Nephron progenitor cell (in vitro differentiated cells): Measurements from ENCODE around the gene DAZAP1.
A peak's percentile ranks its signal among the peaks of the same experiment; 100 is the strongest.

Source experiments
- DNase-seq: peaks from one replicate; pipeline ENCODE4 v3.0.0; 2021
- H3K27ac Mint-ChIP-seq: 2 replicates; pipeline ENCODE4 v1.8.0; 2021; ENCODE audit warnings: mild to moderate bottlenecking, moderate library complexity, mixed read lengths
- H3K27me3 Mint-ChIP-seq: 2 replicates; pipeline ENCODE4 v1.8.0; 2021; ENCODE audit warnings: mild to moderate bottlenecking, low read depth, mixed read lengths; ENCODE audit not compliant: poor library complexity
- H3K36me3 Mint-ChIP-seq: 2 replicates; pipeline ENCODE4 v1.8.0; 2021; ENCODE audit warnings: low read depth, mixed read lengths
- H3K4me1 Mint-ChIP-seq: 2 replicates; pipeline ENCODE4 v1.8.0; 2021; ENCODE audit warnings: mixed read lengths
- H3K4me3 Mint-ChIP-seq: 2 replicates; pipeline ENCODE4 v1.8.0; 2021; ENCODE audit warnings: mild to moderate bottlenecking, moderate library complexity, mixed read lengths
- H3K9me3 Mint-ChIP-seq: 2 replicates; pipeline ENCODE4 v1.8.0; 2021; ENCODE audit warnings: mild to moderate bottlenecking, moderate library complexity, mixed read lengths
- TF ChIP-seq, protein P1 (sequence below): fragments of 200-600 bp; sonication (generic); IDR thresholded peaks from 2 replicates; pipeline ENCODE4 v1.5.0; 2021; ENCODE audit warnings: antibody characterized with exemption

The DAZAP1 gene

DNA sequence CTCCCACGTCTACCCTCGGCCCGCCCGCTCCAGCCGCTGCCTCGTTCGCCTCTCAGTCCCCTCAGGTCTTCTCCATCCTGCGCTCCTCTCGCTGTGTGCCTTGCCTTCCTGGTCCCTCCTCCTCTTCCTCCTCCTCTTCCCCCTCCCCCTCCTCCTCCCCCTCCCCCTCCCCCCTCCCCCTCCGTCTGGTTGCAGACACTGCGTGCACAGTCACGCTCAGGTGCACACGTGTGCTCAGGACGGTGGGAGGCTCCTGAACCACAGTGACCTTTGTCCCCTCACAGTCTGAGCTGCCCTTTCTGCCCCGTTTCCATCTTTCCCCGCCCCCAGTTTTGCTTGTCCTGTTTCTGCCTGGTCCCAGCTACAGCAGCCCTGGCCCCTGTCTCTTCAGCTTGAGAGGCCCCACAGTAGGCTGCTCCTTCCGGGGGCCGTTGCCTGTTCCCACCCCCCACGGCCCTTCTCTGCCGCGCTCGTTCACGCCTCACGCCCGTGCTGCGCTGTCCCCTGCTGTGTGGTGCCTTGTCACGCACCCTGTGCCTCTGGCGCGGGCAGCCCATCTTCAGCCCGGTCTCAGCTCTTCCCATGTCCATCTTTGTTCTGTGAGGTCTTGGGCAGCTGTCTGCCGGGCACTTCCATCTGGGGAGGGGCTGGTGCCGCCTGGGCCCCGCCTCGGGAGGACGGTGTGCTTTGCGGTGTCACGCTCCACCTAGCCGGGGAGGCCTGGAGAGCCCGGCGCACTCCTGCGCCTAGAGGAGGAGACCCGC is 17.0 kb downstream of the DAZAP1 start:
- Mint-ChIP-seq H3K4me1 (peaks cover 68% of the 10 kb centered on the region), H3K9me3 (no peaks in the 10 kb centered on the region), H3K27ac (peak overlapping the region; percentile 92), H3K36me3 (peaks cover 31% of the 10 kb centered on the region), H3K27me3 (no peaks in the 10 kb centered on the region), H3K4me3 (peak overlapping the region; percentile 67)
- TF ChIP-seq, protein P1, sequence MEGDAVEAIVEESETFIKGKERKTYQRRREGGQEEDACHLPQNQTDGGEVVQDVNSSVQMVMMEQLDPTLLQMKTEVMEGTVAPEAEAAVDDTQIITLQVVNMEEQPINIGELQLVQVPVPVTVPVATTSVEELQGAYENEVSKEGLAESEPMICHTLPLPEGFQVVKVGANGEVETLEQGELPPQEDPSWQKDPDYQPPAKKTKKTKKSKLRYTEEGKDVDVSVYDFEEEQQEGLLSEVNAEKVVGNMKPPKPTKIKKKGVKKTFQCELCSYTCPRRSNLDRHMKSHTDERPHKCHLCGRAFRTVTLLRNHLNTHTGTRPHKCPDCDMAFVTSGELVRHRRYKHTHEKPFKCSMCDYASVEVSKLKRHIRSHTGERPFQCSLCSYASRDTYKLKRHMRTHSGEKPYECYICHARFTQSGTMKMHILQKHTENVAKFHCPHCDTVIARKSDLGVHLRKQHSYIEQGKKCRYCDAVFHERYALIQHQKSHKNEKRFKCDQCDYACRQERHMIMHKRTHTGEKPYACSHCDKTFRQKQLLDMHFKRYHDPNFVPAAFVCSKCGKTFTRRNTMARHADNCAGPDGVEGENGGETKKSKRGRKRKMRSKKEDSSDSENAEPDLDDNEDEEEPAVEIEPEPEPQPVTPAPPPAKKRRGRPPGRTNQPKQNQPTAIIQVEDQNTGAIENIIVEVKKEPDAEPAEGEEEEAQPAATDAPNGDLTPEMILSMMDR, result no peak
- peak; percentile 59 for DNase-seq

DNA sequence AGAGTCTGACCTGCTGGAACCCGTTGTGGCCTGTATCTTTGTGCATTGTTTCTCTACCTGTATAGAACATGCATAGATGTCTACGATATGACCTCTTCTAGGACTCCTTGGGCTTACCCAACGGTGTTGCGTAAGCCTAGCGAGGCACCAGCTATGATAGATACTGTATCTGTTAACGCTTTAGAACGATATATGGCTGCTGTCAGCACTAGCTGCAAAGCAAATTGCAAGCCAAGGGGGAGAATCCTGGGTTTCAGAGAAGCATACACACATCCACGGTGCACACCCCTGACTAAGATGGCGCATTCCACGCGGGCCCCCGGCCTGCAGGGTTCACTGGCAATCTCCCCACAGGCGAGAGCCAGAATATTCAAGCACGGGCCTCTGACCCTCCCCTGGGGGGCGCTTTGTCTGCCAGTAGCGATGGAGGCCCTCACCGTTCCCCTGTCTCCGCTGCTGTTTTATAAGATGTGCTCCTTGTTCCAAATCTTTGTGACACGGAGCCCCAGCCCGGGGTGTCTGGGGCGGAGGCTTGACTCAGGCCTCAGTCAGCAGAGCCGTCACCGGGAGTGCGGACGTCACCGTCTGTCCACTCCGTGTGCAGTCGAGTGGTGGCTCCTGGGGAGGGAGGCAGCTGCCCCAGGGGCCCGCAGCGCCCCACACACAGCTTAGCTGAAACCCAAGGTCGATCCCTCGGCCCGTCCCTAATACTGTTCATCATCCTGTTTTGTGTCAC is 17.9 kb downstream of the DAZAP1 start:
- Mint-ChIP-seq H3K27ac (peak overlapping the region; percentile 92), H3K4me3 (peak overlapping the region; percentile 71), H3K4me1 (peaks cover 69% of the 10 kb centered on the region), H3K9me3 (no peaks in the 10 kb centered on the region), H3K27me3 (no peaks in the 10 kb centered on the region), H3K36me3 (peaks cover 26% of the 10 kb centered on the region)
- TF ChIP-seq, protein P1, result no peak
- DNase-seq, result no peak

DNA sequence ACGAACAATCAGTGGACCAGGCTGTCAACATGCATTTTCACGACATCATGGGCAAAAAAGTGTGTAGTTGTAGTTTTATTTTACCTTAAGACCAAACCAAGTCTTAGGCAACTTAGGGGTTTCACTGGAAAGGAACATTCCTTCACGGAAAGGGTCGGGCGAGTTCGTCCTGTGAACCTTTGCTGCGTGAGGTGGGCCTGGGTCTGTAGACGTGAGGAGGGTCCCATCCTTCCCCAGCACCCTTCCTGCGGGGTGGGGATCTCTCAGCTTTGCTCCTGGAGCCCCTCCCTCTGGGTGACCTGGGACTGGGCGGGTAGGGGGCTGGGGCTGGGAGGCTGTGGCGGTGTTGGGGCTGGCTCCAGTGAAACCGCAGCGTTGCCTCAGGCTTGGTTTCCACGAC is 18.5 kb downstream of the DAZAP1 start:
- Mint-ChIP-seq H3K9me3 (no peaks in the 10 kb centered on the region), H3K36me3 (peaks cover 22% of the 10 kb centered on the region), H3K4me1 (peaks cover 64% of the 10 kb centered on the region), H3K4me3 (peak overlapping the region; percentile 54), H3K27me3 (no peaks in the 10 kb centered on the region), H3K27ac (peak overlapping the region; percentile 92)
- TF ChIP-seq, protein P1, result no peak
- DNase-seq, result no peak

DNA sequence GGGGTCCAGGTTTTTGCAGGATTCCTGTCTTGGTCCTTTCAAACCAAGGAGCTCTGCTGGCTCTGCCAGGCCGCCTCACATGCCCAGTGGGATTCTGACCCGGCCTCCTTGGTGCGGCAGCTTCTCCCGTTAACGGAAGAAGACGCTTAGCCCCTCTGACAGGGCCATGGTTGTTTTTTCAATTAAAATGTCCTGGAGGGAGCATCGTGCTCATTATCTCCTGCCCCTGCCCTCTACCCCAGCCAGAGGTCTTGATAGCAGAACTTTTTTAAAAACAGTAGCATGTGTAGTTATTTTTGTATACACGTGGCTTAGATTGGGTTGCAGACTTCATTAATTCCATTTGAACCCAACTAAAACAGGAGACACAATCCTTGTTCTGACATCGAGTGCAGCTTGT is 19.4 kb downstream of the DAZAP1 start:
- H3K4me3 Mint-ChIP-seq, result no peak overlapping the region
- DNase-seq, result no peak
- TF ChIP-seq, protein P1, result no peak
- H3K27me3 Mint-ChIP-seq, result no peaks in the 10 kb centered on the region
- peaks cover 20% of the 10 kb centered on the region for H3K36me3 Mint-ChIP-seq
- no peak overlapping the region for H3K27ac Mint-ChIP-seq
- H3K4me1 Mint-ChIP-seq, result peaks cover 57% of the 10 kb centered on the region
- H3K9me3 Mint-ChIP-seq, result no peaks in the 10 kb centered on the region

DNA sequence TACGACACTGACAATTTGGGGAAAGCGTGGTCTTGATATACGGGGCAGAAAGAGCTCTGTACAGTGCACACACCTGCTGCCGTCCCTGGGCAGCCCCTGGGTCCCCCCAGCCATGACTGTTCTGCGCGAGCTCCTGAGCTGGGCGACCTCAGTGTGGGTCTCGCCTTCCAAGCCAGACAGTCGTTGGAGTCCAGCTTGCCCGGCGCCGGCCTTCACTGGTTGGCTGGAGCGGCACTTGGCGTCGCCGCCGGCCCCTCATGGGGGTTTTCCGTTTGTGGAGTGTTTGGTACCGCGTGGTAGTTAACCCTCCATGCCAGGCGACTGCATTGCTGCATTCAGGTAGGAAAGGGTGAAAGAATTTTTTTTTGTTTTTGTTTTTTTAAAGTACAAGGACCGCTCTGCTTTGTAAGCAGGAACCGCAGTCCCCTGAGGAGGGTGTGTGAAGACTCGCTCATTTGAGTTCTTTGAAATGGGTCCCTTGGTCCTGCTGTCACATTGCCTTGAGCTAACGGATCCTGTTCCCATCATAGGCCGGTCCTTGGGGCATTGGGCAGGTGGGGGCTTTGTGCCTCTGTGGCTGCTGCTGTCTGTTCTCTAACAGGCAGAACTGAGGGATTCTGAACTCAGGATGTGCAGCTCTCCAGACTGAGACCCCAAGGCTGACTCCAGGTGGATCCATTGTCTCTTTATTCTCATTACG is 20.0 kb downstream of the DAZAP1 start:
- H3K4me1 Mint-ChIP-seq, result peaks cover 52% of the 10 kb centered on the region
- H3K36me3 Mint-ChIP-seq, result peaks cover 18% of the 10 kb centered on the region
- H3K9me3 Mint-ChIP-seq, result no peaks in the 10 kb centered on the region
- H3K27ac Mint-ChIP-seq, result no peak overlapping the region
- no peaks in the 10 kb centered on the region for H3K27me3 Mint-ChIP-seq
- DNase-seq, result no peak
- TF ChIP-seq, protein P1, result no peak
- H3K4me3 Mint-ChIP-seq, result no peak overlapping the region
